Measurements from ENCODE around the gene LMBRD1. TPM values are rescaled to one million over a fixed set of nuclear protein-coding genes. Genes with fewer than 3 reads are reported as not detected.

Gene LMBRD1
- total and polyA plus RNA-seq, 2 of the 13 experiments (the other 11 are each of a cell fraction or from before 2014, with no cell fraction given), result 18.9 to 21.5 TPM

GRCh38 chr6:69732045-69732444 is 64.8 kb downstream of the LMBRD1 start (continued):
- TF ChIP-seq, protein P1, sequence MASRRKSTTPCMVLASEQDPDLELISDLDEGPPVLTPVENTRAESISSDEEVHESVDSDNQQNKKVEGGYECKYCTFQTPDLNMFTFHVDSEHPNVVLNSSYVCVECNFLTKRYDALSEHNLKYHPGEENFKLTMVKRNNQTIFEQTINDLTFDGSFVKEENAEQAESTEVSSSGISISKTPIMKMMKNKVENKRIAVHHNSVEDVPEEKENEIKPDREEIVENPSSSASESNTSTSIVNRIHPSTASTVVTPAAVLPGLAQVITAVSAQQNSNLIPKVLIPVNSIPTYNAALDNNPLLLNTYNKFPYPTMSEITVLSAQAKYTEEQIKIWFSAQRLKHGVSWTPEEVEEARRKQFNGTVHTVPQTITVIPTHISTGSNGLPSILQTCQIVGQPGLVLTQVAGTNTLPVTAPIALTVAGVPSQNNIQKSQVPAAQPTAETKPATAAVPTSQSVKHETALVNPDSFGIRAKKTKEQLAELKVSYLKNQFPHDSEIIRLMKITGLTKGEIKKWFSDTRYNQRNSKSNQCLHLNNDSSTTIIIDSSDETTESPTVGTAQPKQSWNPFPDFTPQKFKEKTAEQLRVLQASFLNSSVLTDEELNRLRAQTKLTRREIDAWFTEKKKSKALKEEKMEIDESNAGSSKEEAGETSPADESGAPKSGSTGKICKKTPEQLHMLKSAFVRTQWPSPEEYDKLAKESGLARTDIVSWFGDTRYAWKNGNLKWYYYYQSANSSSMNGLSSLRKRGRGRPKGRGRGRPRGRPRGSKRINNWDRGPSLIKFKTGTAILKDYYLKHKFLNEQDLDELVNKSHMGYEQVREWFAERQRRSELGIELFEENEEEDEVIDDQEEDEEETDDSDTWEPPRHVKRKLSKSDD (CRISPR knock-in tag; IDR thresholded peaks at IDR 0.05; ENCODE audit: low read depth), result no peak
- no peak for TF ChIP-seq HDAC1 (CRISPR knock-in tag; IDR thresholded peaks at IDR 0.05)
- TF ChIP-seq ZNF547 (CRISPR knock-in tag; IDR thresholded peaks at IDR 0.05), result no peak
- no peak for TF ChIP-seq ZNF761 (CRISPR knock-in tag; conservative IDR thresholded peaks at IDR 0.05)
- TF ChIP-seq ATAD3A (CRISPR knock-in tag; IDR thresholded peaks at IDR 0.05), result no peak
- TF ChIP-seq HNRNPUL1 (IDR thresholded peaks at IDR 0.05; ENCODE audit: low read depth, low read length), result no peak
- TF ChIP-seq, protein P2, sequence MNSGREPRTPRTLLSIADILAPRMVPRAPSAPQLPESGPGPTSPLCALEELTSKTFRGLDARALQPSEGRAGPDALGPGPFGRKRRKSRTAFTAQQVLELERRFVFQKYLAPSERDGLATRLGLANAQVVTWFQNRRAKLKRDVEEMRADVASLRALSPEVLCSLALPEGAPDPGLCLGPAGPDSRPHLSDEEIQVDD (CRISPR knock-in tag; IDR thresholded peaks at IDR 0.05; ENCODE audit: borderline replicate concordance), result no peak
- TF ChIP-seq MBNL3 (CRISPR knock-in tag; conservative IDR thresholded peaks at IDR 0.05), result no peak
- no peak for TF ChIP-seq ZNF563 (CRISPR knock-in tag; IDR thresholded peaks at IDR 0.05)
- no peak for TF ChIP-seq ZNF350 (CRISPR knock-in tag; IDR thresholded peaks at IDR 0.05; ENCODE audit: borderline replicate concordance, low read depth)
- TF ChIP-seq ZNF530 (CRISPR knock-in tag; IDR thresholded peaks at IDR 0.05; ENCODE audit: low read depth), result no peak
- TF ChIP-seq, protein P3, sequence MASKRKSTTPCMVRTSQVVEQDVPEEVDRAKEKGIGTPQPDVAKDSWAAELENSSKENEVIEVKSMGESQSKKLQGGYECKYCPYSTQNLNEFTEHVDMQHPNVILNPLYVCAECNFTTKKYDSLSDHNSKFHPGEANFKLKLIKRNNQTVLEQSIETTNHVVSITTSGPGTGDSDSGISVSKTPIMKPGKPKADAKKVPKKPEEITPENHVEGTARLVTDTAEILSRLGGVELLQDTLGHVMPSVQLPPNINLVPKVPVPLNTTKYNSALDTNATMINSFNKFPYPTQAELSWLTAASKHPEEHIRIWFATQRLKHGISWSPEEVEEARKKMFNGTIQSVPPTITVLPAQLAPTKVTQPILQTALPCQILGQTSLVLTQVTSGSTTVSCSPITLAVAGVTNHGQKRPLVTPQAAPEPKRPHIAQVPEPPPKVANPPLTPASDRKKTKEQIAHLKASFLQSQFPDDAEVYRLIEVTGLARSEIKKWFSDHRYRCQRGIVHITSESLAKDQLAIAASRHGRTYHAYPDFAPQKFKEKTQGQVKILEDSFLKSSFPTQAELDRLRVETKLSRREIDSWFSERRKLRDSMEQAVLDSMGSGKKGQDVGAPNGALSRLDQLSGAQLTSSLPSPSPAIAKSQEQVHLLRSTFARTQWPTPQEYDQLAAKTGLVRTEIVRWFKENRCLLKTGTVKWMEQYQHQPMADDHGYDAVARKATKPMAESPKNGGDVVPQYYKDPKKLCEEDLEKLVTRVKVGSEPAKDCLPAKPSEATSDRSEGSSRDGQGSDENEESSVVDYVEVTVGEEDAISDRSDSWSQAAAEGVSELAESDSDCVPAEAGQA (IDR thresholded peaks at IDR 0.05; ENCODE audit: low read depth), result no peak
- TF ChIP-seq, protein P3 (CRISPR knock-in tag; IDR thresholded peaks at IDR 0.05; ENCODE audit: borderline replicate concordance), result no peak
- TF ChIP-seq, protein P4, sequence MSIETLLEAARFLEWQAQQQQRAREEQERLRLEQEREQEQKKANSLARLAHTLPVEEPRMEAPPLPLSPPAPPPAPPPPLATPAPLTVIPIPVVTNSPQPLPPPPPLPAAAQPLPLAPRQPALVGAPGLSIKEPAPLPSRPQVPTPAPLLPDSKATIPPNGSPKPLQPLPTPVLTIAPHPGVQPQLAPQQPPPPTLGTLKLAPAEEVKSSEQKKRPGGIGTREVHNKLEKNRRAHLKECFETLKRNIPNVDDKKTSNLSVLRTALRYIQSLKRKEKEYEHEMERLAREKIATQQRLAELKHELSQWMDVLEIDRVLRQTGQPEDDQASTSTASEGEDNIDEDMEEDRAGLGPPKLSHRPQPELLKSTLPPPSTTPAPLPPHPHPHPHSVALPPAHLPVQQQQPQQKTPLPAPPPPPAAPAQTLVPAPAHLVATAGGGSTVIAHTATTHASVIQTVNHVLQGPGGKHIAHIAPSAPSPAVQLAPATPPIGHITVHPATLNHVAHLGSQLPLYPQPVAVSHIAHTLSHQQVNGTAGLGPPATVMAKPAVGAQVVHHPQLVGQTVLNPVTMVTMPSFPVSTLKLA (IDR thresholded peaks at IDR 0.05), result no peak
- no peak for TF ChIP-seq FOXK1 (CRISPR knock-in tag; IDR thresholded peaks at IDR 0.05; ENCODE audit: borderline replicate concordance, low read depth)
- TF ChIP-seq, protein P5, sequence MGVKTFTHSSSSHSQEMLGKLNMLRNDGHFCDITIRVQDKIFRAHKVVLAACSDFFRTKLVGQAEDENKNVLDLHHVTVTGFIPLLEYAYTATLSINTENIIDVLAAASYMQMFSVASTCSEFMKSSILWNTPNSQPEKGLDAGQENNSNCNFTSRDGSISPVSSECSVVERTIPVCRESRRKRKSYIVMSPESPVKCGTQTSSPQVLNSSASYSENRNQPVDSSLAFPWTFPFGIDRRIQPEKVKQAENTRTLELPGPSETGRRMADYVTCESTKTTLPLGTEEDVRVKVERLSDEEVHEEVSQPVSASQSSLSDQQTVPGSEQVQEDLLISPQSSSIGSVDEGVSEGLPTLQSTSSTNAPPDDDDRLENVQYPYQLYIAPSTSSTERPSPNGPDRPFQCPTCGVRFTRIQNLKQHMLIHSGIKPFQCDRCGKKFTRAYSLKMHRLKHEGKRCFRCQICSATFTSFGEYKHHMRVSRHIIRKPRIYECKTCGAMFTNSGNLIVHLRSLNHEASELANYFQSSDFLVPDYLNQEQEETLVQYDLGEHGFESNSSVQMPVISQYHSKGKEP (CRISPR knock-in tag; IDR thresholded peaks at IDR 0.05), result no peak

Measured in HepG2 (cell line).